HCT116 (cell line): Measurements from ENCODE around the gene MAP7D1. TPM values are rescaled to one million over a fixed set of nuclear protein-coding genes. Genes with fewer than 3 reads are reported as not detected.

ENCODE experiments used
- ATAC-seq: fragments of 200-7000 bp; cut with Tn5 transposase; 2 replicates; pipeline ENCODE4 v1.9.1; 2020; ENCODE audit warnings: mild to moderate bottlenecking, moderate library complexity
- BruUV-seq: library from RNA; stranded (reverse); fragments of 400-500 nt; replicated peaks from 2 replicates; lab custom pipeline; 2021; lab: Mats Ljungman, UMichigan
- CTCF ChIA-PET: fragments of 300-600 bp; sonication (Branson Sonifier 250); formaldehyde crosslinking; loops from one replicate; lab custom pipeline; 2021; ENCODE audit warnings: antibody characterized with exemption; lab: Charles Lee
- POLR2A ChIA-PET: fragments of 300-600, 350-600 bp; sonication (Branson Sonifier 250); formaldehyde crosslinking; loops from one replicate; lab custom pipeline; 2021; ENCODE audit warnings: antibody characterized with exemption; lab: Charles Lee
- RAD21 ChIA-PET, 2 experiments: fragments of 300-600 bp; sonication (Branson Sonifier 250); formaldehyde crosslinking; loops; one replicate each; lab custom pipeline; 2023; ENCODE audit warnings: low total read pairs in 2 of 2; ENCODE audit not compliant: uncharacterized antibody in 2 of 2, unreplicated experiment in 2 of 2, low non-redundant PET in 1 of 2; lab: Charles Lee
- DNase-seq: peaks from one replicate; pipeline ENCODE4 v3.0.0-alpha.2; 2010; ENCODE audit warnings: low read depth, low spot score
- H2AFZ ChIP-seq: fragments of 200-600 bp; shearing (Covaris generic), sonication (generic); 2 replicates; pipeline ENCODE4 v1.6.1; 2017; ENCODE audit warnings: low read depth, mixed run types, mixed read lengths, antibody characterized with exemption, low read length; ENCODE audit not compliant: poor library complexity, severe bottlenecking
- H3K27ac ChIP-seq: 2 replicates; pipeline ENCODE4 v1.5.1; 2012; ENCODE audit warnings: low read depth, low read length
- H3K27me3 ChIP-seq: fragments of 200-600 bp; sonication (generic); 2 replicates; pipeline ENCODE4 v1.6.1; 2016; ENCODE audit warnings: mixed run types, low read length, mixed read lengths; ENCODE audit not compliant: insufficient read depth
- H3K36me3 ChIP-seq, 2 experiments: fragments of 200-500 bp in 1 of 2; fragments of 200-600 bp in 1 of 2; sonication (Bioruptor generic) in 1 of 2; sonication (generic) in 1 of 2; 2 replicates each; pipeline versions ENCODE4 v1.5.1 to v1.6.1; 2014 to 2016; ENCODE audit warnings: low read length in 2 of 2, inconsistent platforms in 1 of 2, mixed read lengths in 1 of 2, mixed run types in 1 of 2; ENCODE audit not compliant: insufficient read depth in 2 of 2, control insufficient read depth in 1 of 2
- H3K4me1 ChIP-seq, 2 experiments: fragments of 200-600 bp in 1 of 2; sonication (generic) in 1 of 2; 2 replicates each; pipeline versions ENCODE4 v1.5.1 to v1.6.1; 2012 to 2017; ENCODE audit warnings: low read length in 2 of 2, inconsistent platforms in 1 of 2, mild to moderate bottlenecking in 1 of 2, mixed read lengths in 1 of 2, mixed run types in 1 of 2, moderate library complexity in 1 of 2; ENCODE audit not compliant: insufficient read depth in 2 of 2, control insufficient read depth in 1 of 2
- H3K4me2 ChIP-seq: fragments of 200-600 bp; sonication (generic); 2 replicates; pipeline ENCODE4 v1.6.1; 2017; ENCODE audit warnings: mixed run types, low read length, mixed read lengths
- H3K4me3 ChIP-seq, 2 experiments: fragments of 200-600 bp in 1 of 2; sonication (generic) in 1 of 2; replicated peaks in 1 of 2; 2 replicates each; pipeline ENCODE4 v1.5.1; 2011 to 2016; ENCODE audit warnings: low read length in 2 of 2, control low read depth in 1 of 2, low read depth in 1 of 2, mild to moderate bottlenecking in 1 of 2, mixed read lengths in 1 of 2, mixed run types in 1 of 2
- H3K79me2 ChIP-seq: fragments of 200-600 bp; sonication (generic); 2 replicates; pipeline ENCODE4 v1.6.1; 2017; ENCODE audit warnings: mild to moderate bottlenecking, mixed run types, low read length, moderate library complexity, mixed read lengths; ENCODE audit not compliant: insufficient read depth
- H3K9ac ChIP-seq: fragments of 200-600 bp; sonication (generic); 2 replicates; pipeline ENCODE4 v1.6.1; 2016; ENCODE audit warnings: low read length, mixed read lengths
- H3K9me2 ChIP-seq: fragments of 200-600 bp; sonication (generic), shearing (Covaris generic); 2 replicates; pipeline ENCODE4 v1.6.1; 2017; ENCODE audit warnings: mixed run types, mild to moderate bottlenecking, moderate library complexity; ENCODE audit not compliant: insufficient read depth
- H3K9me3 ChIP-seq, 2 experiments: fragments of 200-500 bp in 1 of 2; fragments of 200-600 bp in 1 of 2; sonication (Bioruptor generic) in 1 of 2; sonication (generic) in 1 of 2; 2 replicates each; pipeline ENCODE4 v1.6.1; 2014 to 2017; ENCODE audit warnings: low read length in 2 of 2, mixed read lengths in 2 of 2, inconsistent platforms in 1 of 2, low read depth in 1 of 2, mild to moderate bottlenecking in 1 of 2, mixed run types in 1 of 2, moderate library complexity in 1 of 2; ENCODE audit not compliant: control insufficient read depth in 1 of 2, insufficient read depth in 1 of 2
- H4K20me1 ChIP-seq: fragments of 200-600 bp; sonication (generic), shearing (Covaris generic); 2 replicates; pipeline ENCODE4 v1.6.1; 2017; ENCODE audit warnings: mixed run types, mild to moderate bottlenecking, moderate library complexity; ENCODE audit not compliant: insufficient read depth
- ATF3 ChIP-seq: IDR thresholded peaks from 2 replicates; pipeline ENCODE4 v1.6.1; 2012
- CBX3 ChIP-seq: IDR thresholded peaks from 2 replicates; pipeline ENCODE4 v1.6.1; 2012; ENCODE audit warnings: low read depth
- CEBPB ChIP-seq: IDR thresholded peaks from 2 replicates; pipeline ENCODE4 v1.6.1; 2012; ENCODE audit warnings: low read depth
- CTCF ChIP-seq, 3 experiments: fragments of 200-600 bp in 1 of 3; sonication (generic) in 1 of 3; IDR thresholded peaks in 2 of 3; conservative IDR thresholded peaks in 1 of 3; 2 replicates each; pipeline ENCODE4 v1.5.1; 2012 to 2017; ENCODE audit warnings: low read depth in 2 of 3, low read length in 2 of 3, antibody characterized with exemption in 1 of 3, borderline replicate concordance in 1 of 3, control low read depth in 1 of 3, mild to moderate bottlenecking in 1 of 3, mixed read lengths in 1 of 3, mixed run types in 1 of 3, moderate library complexity in 1 of 3; ENCODE audit not compliant: insufficient read depth in 1 of 3
- EGR1 ChIP-seq: IDR thresholded peaks from 2 replicates; pipeline ENCODE4 v1.6.1; 2012; ENCODE audit warnings: low read depth
- ELF1 ChIP-seq: IDR thresholded peaks from 2 replicates; pipeline ENCODE4 v1.6.1; 2012; ENCODE audit warnings: low read depth, borderline replicate concordance
- EZH2 ChIP-seq: fragments of 200-600 bp; sonication (generic); IDR thresholded peaks from 2 replicates; pipeline ENCODE4 v1.6.1; 2017; ENCODE audit warnings: antibody characterized with exemption, mixed run types
- JUND ChIP-seq: IDR thresholded peaks from 2 replicates; pipeline ENCODE4 v1.6.1; 2012
- POLR2A ChIP-seq: IDR thresholded peaks from 2 replicates; pipeline ENCODE4 v1.7.0; 2011; ENCODE audit warnings: borderline replicate concordance; ENCODE audit not compliant: insufficient read depth, insufficient read length; ENCODE audit errors: extremely low read depth
- RAD21 ChIP-seq: IDR thresholded peaks from 2 replicates; pipeline ENCODE4 v1.6.1; 2012; ENCODE audit warnings: low read depth, mild to moderate bottlenecking
- REST ChIP-seq: IDR thresholded peaks from 2 replicates; pipeline ENCODE4 v1.6.1; 2012; ENCODE audit warnings: low read depth
- SIN3A ChIP-seq: IDR thresholded peaks from 2 replicates; pipeline ENCODE4 v1.6.1; 2012; ENCODE audit warnings: low read depth
- SP1 ChIP-seq: IDR thresholded peaks from 2 replicates; pipeline ENCODE4 v1.6.1; 2012; ENCODE audit warnings: low read depth
- SRF ChIP-seq: IDR thresholded peaks from 2 replicates; pipeline ENCODE4 v1.6.1; 2012; ENCODE audit warnings: low read depth
- TCF7L2 ChIP-seq: IDR thresholded peaks from 2 replicates; pipeline ENCODE4 v1.7.0; 2011; ENCODE audit warnings: borderline replicate concordance, inconsistent platforms; ENCODE audit not compliant: insufficient read depth, insufficient read length; ENCODE audit errors: extremely low read depth
- YY1 ChIP-seq: IDR thresholded peaks from 2 replicates; pipeline ENCODE4 v1.6.1; 2011; ENCODE audit warnings: low read length, low read depth, moderate library complexity, mild to moderate bottlenecking; ENCODE audit not compliant: insufficient replicate concordance; ENCODE audit errors: extremely low read depth
- ZNF274 ChIP-seq: fragments of 200-500 bp; sonication (Bioruptor generic); IDR thresholded peaks from 2 replicates; pipeline ENCODE4 v1.6.1; 2014; ENCODE audit warnings: mild to moderate bottlenecking, low read depth, low read length, inconsistent platforms
- intact Hi-C: fragments of 100-400 bp; cut with micrococcal nuclease; formaldehyde crosslinking; loops from 2 replicates; pipeline ENCODE4 v1.10.0; 2022
- total RNA-seq: library from RNA; stranded (reverse); gene quantifications from one replicate; pipeline ENCODE4 v1.2.1, GENCODE V29; 2021; ENCODE audit not compliant: unreplicated experiment
- TF ChIP-seq, protein P1 (sequence below): IDR thresholded peaks from 2 replicates; pipeline ENCODE4 v1.6.1; 2011; ENCODE audit warnings: mild to moderate bottlenecking, low read length, moderate library complexity; ENCODE audit not compliant: insufficient replicate concordance; ENCODE audit errors: extremely low read depth
- TF ChIP-seq, protein P2 (sequence below): IDR thresholded peaks from 2 replicates; pipeline ENCODE4 v1.6.1; 2012

MAP7D1 gene
- total RNA-seq, 1 experiment from 2014 or later, result 71.8 TPM

DNA sequence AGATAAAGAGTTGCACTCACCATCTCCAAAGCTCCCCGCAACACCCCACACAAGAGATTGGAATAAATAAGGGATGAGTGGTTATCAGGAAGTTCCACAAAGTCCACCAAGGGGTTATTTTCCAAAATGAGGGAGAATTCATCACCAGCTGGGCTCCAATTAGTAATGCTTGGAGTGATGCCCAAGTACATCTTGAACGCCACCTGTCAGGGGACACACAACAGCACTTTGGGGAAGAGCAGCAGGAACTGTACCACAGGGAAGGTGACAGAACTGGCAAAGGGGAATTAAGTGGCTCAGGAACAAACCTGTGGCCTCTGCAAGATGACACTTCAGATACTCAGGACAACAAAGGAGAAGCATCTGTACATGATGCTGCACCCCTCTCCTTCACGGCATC, 18.2 kb upstream of the MAP7D1 start:
- ATAC-seq (no peak), DNase-seq (no peak)
- Histone ChIP-seq H3K9ac (no peak overlapping the region), H4K20me1 (no peaks in the 10 kb centered on the region), H3K27me3 (no peaks in the 10 kb centered on the region), H3K4me3 (no peak overlapping the region), H3K9me3 (no peaks in the 10 kb centered on the region), H3K27ac (no peak overlapping the region), H3K36me3 (peaks cover 2 to 22% of the 10 kb centered on the region in 2 experiments; a peak in 1 of 4 replicates), H3K4me1 (peaks cover 0 to 31% of the 10 kb centered on the region in 2 experiments; a peak in 3 of 4 replicates), H3K79me2 (peaks cover 32% of the 10 kb centered on the region), H3K4me2 (no peak overlapping the region), H3K9me2 (no peaks in the 10 kb centered on the region), H2AFZ (no peak overlapping the region)
- ChIA-PET RAD21 (no interaction called here), CTCF (no interaction called here), POLR2A (no interaction called here)
- intact Hi-C loops, result no loop called here
- TF ChIP-seq JUND (no peak), SP1 (no peak), REST (no peak), CBX3 (no peak), ZNF274 (no peak), ELF1 (no peak), CEBPB (no peak), ATF3 (no peak), CTCF (IDR thresholded peaks at IDR 0.05 in 2 of 3, conservative IDR thresholded peaks at IDR 0.05 in 1 of 3; ENCODE audit: borderline replicate concordance in 1 of 3, insufficient read depth in 1 of 3, low read depth in 2 of 3, low read length in 2 of 3) (no peak), RAD21 (no peak), POLR2A (no peak), EZH2 (no peak), YY1 (no peak), TCF7L2 (no peak), SRF (no peak), SIN3A (no peak), EGR1 (no peak)
- TF ChIP-seq, protein P1, sequence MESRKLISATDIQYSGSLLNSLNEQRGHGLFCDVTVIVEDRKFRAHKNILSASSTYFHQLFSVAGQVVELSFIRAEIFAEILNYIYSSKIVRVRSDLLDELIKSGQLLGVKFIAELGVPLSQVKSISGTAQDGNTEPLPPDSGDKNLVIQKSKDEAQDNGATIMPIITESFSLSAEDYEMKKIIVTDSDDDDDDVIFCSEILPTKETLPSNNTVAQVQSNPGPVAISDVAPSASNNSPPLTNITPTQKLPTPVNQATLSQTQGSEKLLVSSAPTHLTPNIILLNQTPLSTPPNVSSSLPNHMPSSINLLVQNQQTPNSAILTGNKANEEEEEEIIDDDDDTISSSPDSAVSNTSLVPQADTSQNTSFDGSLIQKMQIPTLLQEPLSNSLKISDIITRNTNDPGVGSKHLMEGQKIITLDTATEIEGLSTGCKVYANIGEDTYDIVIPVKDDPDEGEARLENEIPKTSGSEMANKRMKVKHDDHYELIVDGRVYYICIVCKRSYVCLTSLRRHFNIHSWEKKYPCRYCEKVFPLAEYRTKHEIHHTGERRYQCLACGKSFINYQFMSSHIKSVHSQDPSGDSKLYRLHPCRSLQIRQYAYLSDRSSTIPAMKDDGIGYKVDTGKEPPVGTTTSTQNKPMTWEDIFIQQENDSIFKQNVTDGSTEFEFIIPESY, result no peak
- TF ChIP-seq, protein P2, sequence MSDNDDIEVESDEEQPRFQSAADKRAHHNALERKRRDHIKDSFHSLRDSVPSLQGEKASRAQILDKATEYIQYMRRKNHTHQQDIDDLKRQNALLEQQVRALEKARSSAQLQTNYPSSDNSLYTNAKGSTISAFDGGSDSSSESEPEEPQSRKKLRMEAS, result no peak
- no TSS peak for BruUV-seq
